Kidney glomerular epithelial cell (primary cell): ENCODE results near the gene SEC24C.
"Not testable (repeated sequence)": the region's sequence is repeated elsewhere in the genome, so short reads cannot be mapped to it uniquely, and the experiment has no call there.

Experiments
- DNase-seq: peaks from one replicate; lab custom pipeline; 2025; lab: John Stamatoyannopoulos, UW

The SEC24C gene

GRCh38 chr10:73772281-73773151 is 28.3 kb downstream of the SEC24C start:
- peak; percentile 80 for DNase-seq

GRCh38 chr10:73773152-73773879 is 29.1 kb downstream of the SEC24C start:
- DNase-seq: no peak

- DNase-seq: peak; percentile 22
Measured at GRCh38 chr10:73774637-73775036, 30.5 kb downstream of the SEC24C start.

- no peak for DNase-seq
Measured at GRCh38 chr10:73779018-73779417, 34.8 kb downstream of the SEC24C start.

- DNase-seq: no peak
Measured at GRCh38 chr10:73779539-73780197, 35.5 kb downstream of the SEC24C start.

GRCh38 chr10:73780301-73780700 is 36.1 kb downstream of the SEC24C start:
- no peak for DNase-seq

- no peak for DNase-seq
Measured at GRCh38 chr10:73780966-73781365, 36.8 kb downstream of the SEC24C start.

- DNase-seq: no peak
Measured at GRCh38 chr10:73781548-73781878, 37.3 kb downstream of the SEC24C start.

GRCh38 chr10:73781879-73782748 is 37.9 kb downstream of the SEC24C start, which contains the start of gene CHCHD1:
TSS of gene CHCHD1 (plus strand) at chr10:73782048. CDS start at chr10:73782076, 28 bp downstream.
- DNase-seq: peak; percentile 42

- no peak for DNase-seq
Measured at GRCh38 chr10:73782749-73783085, 38.5 kb downstream of the SEC24C start.

- peak; percentile 98 for DNase-seq
Measured at GRCh38 chr10:73785211-73785720, 41.1 kb downstream of the SEC24C start, which contains the start of gene ZSWIM8. TSS of gene ZSWIM8 (plus strand) at chr10:73785606. CDS start at chr10:73785879, 273 bp downstream.

- peak; percentile 20 for DNase-seq
Measured at GRCh38 chr10:73785721-73786511, 41.7 kb downstream of the SEC24C start.

GRCh38 chr10:73786512-73786885 is 42.3 kb downstream of the SEC24C start:
- no peak for DNase-seq

- not testable (repeated sequence) for DNase-seq
Measured at GRCh38 chr10:73787031-73787800, 43.0 kb downstream of the SEC24C start.

- DNase-seq: no peak
Measured at GRCh38 chr10:73788864-73789658, 44.9 kb downstream of the SEC24C start.

GRCh38 chr10:73789659-73790055 is 45.5 kb downstream of the SEC24C start:
- no peak for DNase-seq

- DNase-seq: no peak
Measured at GRCh38 chr10:73790886-73791625, 46.9 kb downstream of the SEC24C start.

GRCh38 chr10:73791871-73792400 is 47.8 kb downstream of the SEC24C start:
- no peak for DNase-seq
